ENCODE measurements around the gene KLK1. TPM values are rescaled to one million over a fixed set of nuclear protein-coding genes. Genes with fewer than 3 reads are reported as not detected.
"Not testable (repeated sequence)": the region's sequence is repeated elsewhere in the genome, so short reads cannot be mapped to it uniquely, and the experiment has no call there.

KLK1 gene
- total RNA-seq, 1 donor from 2014 or later, result not detected

GRCh38 chr19:50772476-50772875 is 51.1 kb downstream of the KLK1 start:
- Histone ChIP-seq H3K4me3 (ENCODE audit: low read depth, low read length) (no peak overlapping the region), H3K36me3 (ENCODE audit: control insufficient read depth, insufficient read depth, low read length) (no peaks in the 10 kb centered on the region), H3K27me3 (ENCODE audit: control insufficient read depth, insufficient read depth, low read length) (peaks cover 1% of the 10 kb centered on the region)
- DNase-seq (ENCODE audit: low read depth), result no peak
- no peak for TF ChIP-seq CTCF (IDR thresholded peaks at IDR 0.05; ENCODE audit: insufficient read depth, low read length, poor library complexity, severe bottlenecking)

GRCh38 chr19:50770888-50771287 is 52.7 kb downstream of the KLK1 start:
- DNase-seq (ENCODE audit: low read depth), result no peak
- Histone ChIP-seq H3K27me3 (ENCODE audit: control insufficient read depth, insufficient read depth, low read length) (no peaks in the 10 kb centered on the region), H3K36me3 (ENCODE audit: control insufficient read depth, insufficient read depth, low read length) (no peaks in the 10 kb centered on the region), H3K4me3 (ENCODE audit: low read depth, low read length) (no peak overlapping the region)
- no peak for TF ChIP-seq CTCF (IDR thresholded peaks at IDR 0.05; ENCODE audit: insufficient read depth, low read length, poor library complexity, severe bottlenecking)

DNA sequence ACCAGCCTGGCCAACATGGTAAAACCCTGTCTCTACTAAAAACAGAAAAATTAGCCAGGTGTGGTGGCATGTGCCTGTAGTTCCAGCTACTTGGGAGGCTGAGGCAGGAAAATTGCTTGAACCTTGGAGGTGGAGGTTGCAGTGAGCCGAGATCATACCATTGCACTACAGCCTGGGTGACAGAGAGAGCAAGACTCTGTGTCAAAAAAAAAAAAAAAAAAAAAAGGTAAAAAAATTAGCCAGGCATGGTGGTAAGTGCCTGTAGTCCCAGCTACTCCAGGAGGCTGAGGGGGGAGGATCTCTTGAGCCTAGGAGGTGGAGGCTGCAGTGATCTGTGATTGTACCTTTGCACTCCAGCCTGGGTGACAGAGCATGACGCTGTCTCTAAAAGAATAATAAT is 53.4 kb downstream of the KLK1 start, which contains the start of gene GPR32:
TSS of gene GPR32 (plus strand) at position 301 of the 400 bp plus-strand sequence. CDS start 137 bp downstream, outside the sequence.
- DNase-seq (ENCODE audit: low read depth); H3K4me3 ChIP-seq (ENCODE audit: low read depth, low read length); H3K27me3 ChIP-seq (ENCODE audit: control insufficient read depth, insufficient read depth, low read length); H3K36me3 ChIP-seq (ENCODE audit: control insufficient read depth, insufficient read depth, low read length): not testable (repeated sequence)

Other genes with a start within 250 kb of the KLK1 start
- 0.29 and 0.55 TPM in 2 replicates for gene SYT3, start 183.9 kb downstream of the KLK1 start, total RNA-seq
- gene C19orf81, start 174.3 kb downstream of the KLK1 start, total RNA-seq, result 4.4 and 16.5 TPM in 2 replicates
- 1.2 and 1.6 TPM in 2 replicates for gene SHANK1, start 104.0 kb downstream of the KLK1 start, total RNA-seq
- gene CLEC11A, start 100.4 kb downstream of the KLK1 start, total RNA-seq, result 6.0 and 12.4 TPM in 2 replicates
- not detected in 2 replicates for gene GPR32, start 53.3 kb downstream of the KLK1 start, total RNA-seq
- not detected in 2 replicates for gene ACP4, start 33.4 kb downstream of the KLK1 start, total RNA-seq
- gene KLK15, start 9.8 kb upstream of the KLK1 start, total RNA-seq, result not detected in 2 replicates
- gene KLK3, start 31.1 kb upstream of the KLK1 start, total RNA-seq, result not detected in 2 replicates
- 0.96 TPM in 1 of 2 replicates, not detected in the other for gene KLK2, start 49.7 kb upstream of the KLK1 start, total RNA-seq
- not detected in 2 replicates for gene KLK4, start 87.6 kb upstream of the KLK1 start, total RNA-seq
- 10.8 and 11.3 TPM in 2 replicates for gene KLK5, start 129.3 kb upstream of the KLK1 start, total RNA-seq
- 33.5 and 39.9 TPM in 2 replicates for gene KLK6, start 145.8 kb upstream of the KLK1 start, total RNA-seq
- 18.7 and 18.8 TPM in 2 replicates for gene KLK7, start 160.1 kb upstream of the KLK1 start, total RNA-seq
- 3.1 and 7.1 TPM in 2 replicates for gene KLK8, start 177.8 kb upstream of the KLK1 start, total RNA-seq
- 6.7 and 9.0 TPM in 2 replicates for gene KLK10, start 195.9 kb upstream of the KLK1 start, total RNA-seq
- gene KLK11, start 202.8 kb upstream of the KLK1 start, total RNA-seq, result not detected in 2 replicates
- not detected in 2 replicates for gene KLK12, start 211.2 kb upstream of the KLK1 start, total RNA-seq
- gene KLK13, start 241.3 kb upstream of the KLK1 start, total RNA-seq, result 0.08 and 0.21 TPM in 2 replicates